Trophoblast cell (in vitro differentiated cells and primary cell): ENCODE data around the gene HORMAD1.

Experiments used
- DNase-seq, 2 donors: peaks; one replicate each; pipeline ENCODE4 v3.0.0-alpha.2; 2016
- H2AFZ ChIP-seq: 2 replicates; pipeline ENCODE4 v1.6.1; 2013; ENCODE audit warnings: low read length, moderate library complexity, mild to moderate bottlenecking; ENCODE audit not compliant: insufficient read depth, poor library complexity
- H2AK5ac ChIP-seq: 2 replicates; pipeline ENCODE4 v1.6.1; 2013; ENCODE audit warnings: mild to moderate bottlenecking, low read length
- H2BK120ac ChIP-seq: 2 replicates; pipeline ENCODE4 v1.6.1; 2013; ENCODE audit warnings: low read length, mild to moderate bottlenecking, moderate library complexity; ENCODE audit not compliant: insufficient read depth, poor library complexity
- H2BK12ac ChIP-seq: 2 replicates; pipeline ENCODE4 v1.6.1; 2013; ENCODE audit warnings: mild to moderate bottlenecking, low read length, moderate library complexity
- H2BK5ac ChIP-seq: 2 replicates; pipeline ENCODE4 v1.6.1; 2013; ENCODE audit warnings: low read length, low read depth, moderate library complexity, mild to moderate bottlenecking; ENCODE audit not compliant: poor library complexity
- H3K14ac ChIP-seq: 2 replicates; pipeline ENCODE4 v1.6.1; 2013; ENCODE audit warnings: mild to moderate bottlenecking, low read length
- H3K18ac ChIP-seq: 2 replicates; pipeline ENCODE4 v1.6.1; 2013; ENCODE audit warnings: mild to moderate bottlenecking, low read length
- H3K23ac ChIP-seq: 2 replicates; pipeline ENCODE4 v1.6.1; 2013; ENCODE audit warnings: low read length
- H3K27ac ChIP-seq: 2 replicates; pipeline ENCODE4 v1.5.1; 2013; ENCODE audit warnings: low read depth, mild to moderate bottlenecking, inconsistent platforms, low read length, moderate library complexity
- H3K27me3 ChIP-seq: 2 replicates; pipeline ENCODE4 v1.6.1; 2013; ENCODE audit warnings: inconsistent platforms, mild to moderate bottlenecking, low read length, moderate library complexity; ENCODE audit not compliant: insufficient read depth
- H3K36me3 ChIP-seq, 2 experiments: 1 replicate in 1 of 2; 2 replicates in 1 of 2; pipeline ENCODE4 v1.6.1; 2013; ENCODE audit warnings: low read length in 2 of 2, mild to moderate bottlenecking in 2 of 2, moderate library complexity in 1 of 2; ENCODE audit not compliant: insufficient read depth in 2 of 2, control insufficient read depth in 1 of 2
- H3K4ac ChIP-seq: 2 replicates; pipeline ENCODE4 v1.6.1; 2013; ENCODE audit warnings: low read depth, mild to moderate bottlenecking, low read length, moderate library complexity
- H3K4me1 ChIP-seq, 2 experiments: 1 replicate in 1 of 2; 2 replicates in 1 of 2; pipeline ENCODE4 v1.6.1; 2013; ENCODE audit warnings: low read length in 2 of 2, mild to moderate bottlenecking in 2 of 2, moderate library complexity in 1 of 2; ENCODE audit not compliant: insufficient read depth in 2 of 2, control insufficient read depth in 1 of 2
- H3K4me2 ChIP-seq: 2 replicates; pipeline ENCODE4 v1.6.1; 2013; ENCODE audit warnings: inconsistent platforms, mild to moderate bottlenecking, low read length, moderate library complexity
- H3K4me3 ChIP-seq: 2 replicates; pipeline ENCODE4 v1.5.1; 2013; ENCODE audit warnings: mild to moderate bottlenecking, low read depth, low read length, inconsistent platforms
- H3K79me1 ChIP-seq: one replicate; pipeline ENCODE4 v1.6.1; 2013; ENCODE audit warnings: low read length
- H3K79me2 ChIP-seq: 2 replicates; pipeline ENCODE4 v1.6.1; 2013; ENCODE audit warnings: low read length, mild to moderate bottlenecking; ENCODE audit not compliant: control insufficient read depth, insufficient read depth, poor library complexity
- H3K9ac ChIP-seq: 2 replicates; pipeline ENCODE4 v1.6.1; 2013; ENCODE audit warnings: mild to moderate bottlenecking, low read length
- H3K9me3 ChIP-seq: 2 replicates; pipeline ENCODE4 v1.6.1; 2013; ENCODE audit warnings: low read depth, mild to moderate bottlenecking, control low read depth, inconsistent platforms, low read length; ENCODE audit not compliant: insufficient read depth
- H4K12ac ChIP-seq: 2 replicates; pipeline ENCODE4 v1.6.1; 2013; ENCODE audit warnings: low read depth, mild to moderate bottlenecking, low read length, moderate library complexity
- H4K8ac ChIP-seq: 2 replicates; pipeline ENCODE4 v1.6.1; 2013; ENCODE audit warnings: low read depth, mild to moderate bottlenecking, low read length, moderate library complexity
- H4K91ac ChIP-seq: one replicate; pipeline ENCODE4 v1.6.1; 2013; ENCODE audit warnings: low read depth, mild to moderate bottlenecking, low read length, moderate library complexity
- WGBS: extraction: QIAGEN DNeasy Blood & Tissue Kit; methylation state at CpG from one replicate; pipeline ENCODE4 v1.1.7; 2013; ENCODE audit warnings: missing lambda C conversion rate; ENCODE audit not compliant: insufficient read length, insufficient coverage; ENCODE audit errors: extremely low coverage; 5-methylcytosine and 5-hydroxymethylcytosine counted together

The HORMAD1 gene

GRCh38 chr1:150760013-150760412 is 39.3 kb upstream of the HORMAD1 start:
- Histone ChIP-seq H2BK120ac (no peak overlapping the region), H3K79me2 (no peaks in the 10 kb centered on the region), H2AK5ac (no peak overlapping the region), H3K79me1 (no peaks in the 10 kb centered on the region), H3K4ac (no peak overlapping the region), H3K14ac (no peak overlapping the region), H3K4me3 (no peak overlapping the region), H3K27me3 (no peaks in the 10 kb centered on the region), H4K91ac (no peak overlapping the region), H2AFZ (no peak overlapping the region), H4K12ac (no peak overlapping the region), H3K23ac (no peak overlapping the region), H3K4me2 (no peak overlapping the region), H3K9ac (no peak overlapping the region), H3K27ac (no peak overlapping the region), H2BK5ac (no peak overlapping the region), H4K8ac (no peak overlapping the region), H3K4me1 (no peaks in the 10 kb centered on the region), H3K18ac (no peak overlapping the region), H2BK12ac (no peak overlapping the region), H3K9me3 (no peaks in the 10 kb centered on the region), H3K36me3 (no peaks in the 10 kb centered on the region)
- WGBS: no CpG with 5 or more reads among the region's 3 CpGs
- DNase-seq: no peak

GRCh38 chr1:150753416-150753815 is 32.7 kb upstream of the HORMAD1 start:
- no peak overlapping the region for H4K12ac ChIP-seq
- no peak overlapping the region for H3K4me2 ChIP-seq
- H3K9ac ChIP-seq: no peak overlapping the region
- no peaks in the 10 kb centered on the region for H3K36me3 ChIP-seq
- no peak overlapping the region for H2BK12ac ChIP-seq
- no peak overlapping the region for H3K4ac ChIP-seq
- no peak for DNase-seq
- H3K9me3 ChIP-seq: no peaks in the 10 kb centered on the region
- no peaks in the 10 kb centered on the region for H3K79me1 ChIP-seq
- no peak overlapping the region for H4K8ac ChIP-seq
- no peak overlapping the region for H2AK5ac ChIP-seq
- no peak overlapping the region for H2BK5ac ChIP-seq
- H3K18ac ChIP-seq: no peak overlapping the region
- H3K79me2 ChIP-seq: no peaks in the 10 kb centered on the region
- H3K14ac ChIP-seq: no peak overlapping the region
- no CpG with 5 or more reads among the region's 2 CpGs for WGBS
- no peaks in the 10 kb centered on the region for H3K27me3 ChIP-seq
- no peak overlapping the region for H2BK120ac ChIP-seq
- no peak overlapping the region for H2AFZ ChIP-seq
- no peaks in the 10 kb centered on the region for H3K4me1 ChIP-seq
- no peak overlapping the region for H4K91ac ChIP-seq
- no peak overlapping the region for H3K4me3 ChIP-seq
- H3K27ac ChIP-seq: no peak overlapping the region
- H3K23ac ChIP-seq: no peak overlapping the region

- H3K23ac ChIP-seq: no peak overlapping the region
- no peak overlapping the region for H2BK5ac ChIP-seq
- H3K27me3 ChIP-seq: no peaks in the 10 kb centered on the region
- no peak overlapping the region for H3K4ac ChIP-seq
- H4K91ac ChIP-seq: no peak overlapping the region
- no peak overlapping the region for H2BK12ac ChIP-seq
- no peaks in the 10 kb centered on the region for H3K79me1 ChIP-seq
- H3K4me3 ChIP-seq: no peak overlapping the region
- H3K9me3 ChIP-seq: no peaks in the 10 kb centered on the region
- H2AFZ ChIP-seq: no peak overlapping the region
- H2BK120ac ChIP-seq: no peak overlapping the region
- no peak overlapping the region for H3K14ac ChIP-seq
- H3K4me1 ChIP-seq: no peaks in the 10 kb centered on the region
- no peak overlapping the region for H4K12ac ChIP-seq
- H3K9ac ChIP-seq: no peak overlapping the region
- H3K79me2 ChIP-seq: no peaks in the 10 kb centered on the region
- DNase-seq: no peak
- H4K8ac ChIP-seq: no peak overlapping the region
- WGBS: no CpG with 5 or more reads among the region's 6 CpGs
- no peaks in the 10 kb centered on the region for H3K36me3 ChIP-seq
- H3K4me2 ChIP-seq: no peak overlapping the region
- no peak overlapping the region for H2AK5ac ChIP-seq
- H3K27ac ChIP-seq: no peak overlapping the region
- H3K18ac ChIP-seq: no peak overlapping the region
These were observed 30.7 kb upstream of the HORMAD1 start for GRCh38 chr1:150751443-150751842.

- no peaks in the 10 kb centered on the region for H3K79me2 ChIP-seq
- H4K12ac ChIP-seq: no peak overlapping the region
- no peak for DNase-seq
- no peaks in the 10 kb centered on the region for H3K4me1 ChIP-seq
- no peak overlapping the region for H2BK12ac ChIP-seq
- no peak overlapping the region for H2BK120ac ChIP-seq
- H2AFZ ChIP-seq: no peak overlapping the region
- no peaks in the 10 kb centered on the region for H3K79me1 ChIP-seq
- H3K27me3 ChIP-seq: no peaks in the 10 kb centered on the region
- WGBS: no CpG with 5 or more reads among the region's 8 CpGs
- no peak overlapping the region for H4K91ac ChIP-seq
- H4K8ac ChIP-seq: no peak overlapping the region
- H3K9me3 ChIP-seq: no peaks in the 10 kb centered on the region
- no peak overlapping the region for H3K18ac ChIP-seq
- no peaks in the 10 kb centered on the region for H3K36me3 ChIP-seq
- H3K23ac ChIP-seq: no peak overlapping the region
- no peak overlapping the region for H3K4me3 ChIP-seq
- H3K27ac ChIP-seq: no peak overlapping the region
- H2BK5ac ChIP-seq: no peak overlapping the region
- H2AK5ac ChIP-seq: no peak overlapping the region
- no peak overlapping the region for H3K4ac ChIP-seq
- H3K14ac ChIP-seq: no peak overlapping the region
- no peak overlapping the region for H3K4me2 ChIP-seq
- H3K9ac ChIP-seq: no peak overlapping the region
These were observed 29.1 kb upstream of the HORMAD1 start for GRCh38 chr1:150749720-150750311.
